RWPE1 (cell line): ENCODE results near the gene RAD9A.
A peak's percentile ranks its signal among the peaks of the same experiment; 100 is the strongest.

Experiments used
- CTCF ChIA-PET: fragments of 350-600 bp; sonication (Branson Sonifier 250); formaldehyde crosslinking; extraction: SDS; loops from one replicate; lab custom pipeline; 2021; lab: Yijun Ruan, JAX
- POLR2A ChIA-PET: fragments of 400-600 bp; formaldehyde crosslinking; extraction: SDS; loops from one replicate; lab custom pipeline; 2020; ENCODE audit warnings: antibody characterized with exemption; ENCODE audit not compliant: low non-redundant PET; lab: Yijun Ruan, JAX
- DNase-seq: peaks from one replicate; pipeline ENCODE4 v3.0.0; 2012; ENCODE audit warnings: low spot score
- H3K27ac ChIP-seq: fragments of 450-650 bp; 2 replicates; pipeline ENCODE4 v1.5.1; 2017
- CTCF ChIP-seq: fragments of 450-650 bp; conservative IDR thresholded peaks from 2 replicates; pipeline ENCODE4 v1.5.1; 2017; ENCODE audit warnings: low read depth, mild to moderate bottlenecking

The RAD9A gene

DNA sequence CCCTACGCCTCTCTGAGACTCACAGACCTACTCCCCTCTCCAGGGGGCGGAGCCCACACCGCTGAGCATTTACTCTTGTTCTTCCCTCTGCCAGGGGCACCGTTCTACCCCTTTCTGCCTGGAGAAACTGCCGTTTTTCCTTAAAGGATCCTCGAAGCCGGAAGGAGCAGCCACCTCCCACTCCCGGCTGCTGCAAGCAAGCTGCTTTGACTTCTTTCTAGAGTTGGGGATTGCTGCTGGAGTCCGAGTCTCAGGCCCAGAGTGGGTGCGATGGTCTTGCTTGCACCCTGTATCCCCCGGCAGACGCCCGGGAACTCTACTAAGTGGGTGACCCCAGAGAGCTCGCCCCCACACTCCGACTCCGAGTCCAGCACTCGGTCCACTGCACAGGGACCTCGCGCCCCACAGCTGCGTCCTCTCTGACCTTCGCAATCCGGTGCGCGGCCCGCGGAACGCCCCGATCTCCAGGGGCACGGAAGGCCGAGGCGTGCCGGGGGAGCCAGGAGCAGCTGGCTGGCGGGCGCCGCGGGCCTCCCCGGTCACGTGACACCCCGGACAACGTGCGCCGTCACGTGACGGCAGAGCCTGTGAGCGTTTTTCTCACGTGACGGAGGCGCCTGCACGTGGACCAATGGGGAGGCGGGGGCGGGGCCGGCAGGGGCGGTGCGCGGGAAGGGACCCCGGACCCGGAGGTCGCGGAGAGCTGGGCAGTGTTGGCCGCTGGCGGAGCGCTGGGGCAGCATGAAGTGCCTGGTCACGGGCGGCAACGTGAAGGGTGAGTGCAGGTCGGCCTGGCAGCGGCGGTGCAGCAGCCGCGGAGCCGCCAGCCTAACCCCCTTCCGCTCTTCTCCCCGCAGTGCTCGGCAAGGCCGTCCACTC lies at the start of gene RAD9A:
Gene RAD9A (plus strand): TSS at position 683 of the 879 bp plus-strand sequence. CDS start 59 bp downstream, at position 742.
- H3K27ac ChIP-seq: peak within 1 kb of the TSS; percentile 94
- POLR2A ChIA-PET: interaction anchor here (0.6 to 1.8 kb wide), 5 partner anchors 10 to 187 kb away, joined by 3 to 14 read pairs (median 4); partner anchors contain the start of gene PPP1CA
- TF ChIP-seq CTCF: no peak
- CTCF ChIA-PET: interaction anchor here (0.9 to 2.5 kb wide), 3 partner anchors 9 to 11 kb away, joined by 3 to 15 read pairs (median 9); partner anchors contain the start of gene PPP1CA
- peak; percentile 97 for DNase-seq

DNA sequence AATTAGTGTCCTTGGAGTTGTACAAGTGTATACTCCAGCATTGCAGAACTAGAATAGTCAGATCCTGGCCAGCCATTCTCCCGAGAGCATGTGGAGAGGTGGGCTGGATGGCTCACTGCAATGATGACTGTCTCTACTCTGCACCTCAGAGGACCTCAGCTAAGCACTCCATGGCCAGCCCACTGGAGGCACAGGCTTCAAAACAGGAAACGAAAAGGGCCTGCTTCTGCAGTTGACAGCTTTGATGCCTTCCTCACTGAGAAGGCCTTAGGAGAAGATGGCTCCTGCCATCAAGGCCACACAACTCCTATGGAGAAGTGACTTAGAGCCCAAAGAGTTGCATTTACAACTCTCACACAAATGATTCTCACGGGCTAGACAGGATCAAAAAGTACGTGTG lies 47.5 kb upstream of the RAD9A start:
- H3K27ac ChIP-seq: peak overlapping the region; percentile 85
- CTCF ChIA-PET: interaction anchor here (0.6 kb wide), 2 partner anchors 72 to 121 kb away, joined by 3 to 4 read pairs; no protein-coding TSS in a partner anchor
- DNase-seq: no peak
- POLR2A ChIA-PET: interaction anchor here (0.6 kb wide), 2 partner anchors 39 to 105 kb away, joined by 4 to 5 read pairs; no protein-coding TSS in a partner anchor
- no peak for TF ChIP-seq CTCF

DNA sequence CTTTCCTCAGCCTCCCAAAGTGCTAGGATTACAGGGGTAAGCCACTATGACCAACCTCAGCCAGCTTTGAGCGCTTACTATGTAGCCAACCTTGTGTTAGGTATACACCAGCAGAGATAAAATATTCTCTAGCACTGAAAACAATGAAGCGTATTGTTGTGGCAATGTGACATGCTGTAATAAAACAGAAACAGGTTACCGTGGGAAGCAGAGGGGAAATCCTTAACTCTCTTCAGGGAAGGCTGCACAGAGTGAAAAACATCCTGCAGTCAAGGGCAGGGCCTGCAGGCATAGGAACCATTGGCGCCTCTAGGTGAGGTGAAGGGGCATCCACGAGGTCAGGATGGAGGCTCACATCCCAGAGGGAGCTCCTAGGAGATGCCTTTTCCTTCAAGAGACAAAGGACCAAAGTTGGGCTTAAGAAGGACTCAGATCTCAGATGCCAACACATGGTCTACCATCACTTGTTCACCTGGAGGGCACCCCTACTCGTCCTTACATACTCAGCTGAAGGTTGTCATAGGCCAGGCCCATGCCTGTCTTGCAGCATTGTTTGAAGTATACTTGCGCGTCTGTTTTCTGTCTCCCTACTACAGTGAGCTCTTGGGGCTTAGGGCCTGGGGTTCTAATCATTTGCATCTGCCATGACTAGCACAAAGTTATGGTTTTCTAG lies 46.4 kb upstream of the RAD9A start:
- ChIA-PET POLR2A (no interaction called here), CTCF (interaction anchor here (0.6 to 2.7 kb wide), 11 partner anchors 19 to 426 kb away, joined by 3 to 22 read pairs (median 3); no protein-coding TSS in a partner anchor)
- peak overlapping the region; percentile 85 for H3K27ac ChIP-seq
- no peak for TF ChIP-seq CTCF
- no peak for DNase-seq

GRCh38 chr11:67345920-67346819 lies 45.6 kb upstream of the RAD9A start:
- peak overlapping the region; percentile 85 for H3K27ac ChIP-seq
- ChIA-PET POLR2A (no interaction called here), CTCF (interaction anchor here (0.6 to 2.7 kb wide), 12 partner anchors 20 to 287 kb away, joined by 3 to 22 read pairs (median 3); no protein-coding TSS in a partner anchor)
- peak; percentile 81 for DNase-seq
- peak; percentile 87 for TF ChIP-seq CTCF

GRCh38 chr11:67347964-67348749 lies 43.6 kb upstream of the RAD9A start:
- DNase-seq: no peak
- ChIA-PET POLR2A (no interaction called here), CTCF (interaction anchor here (1.3 to 5.9 kb wide), 3 partner anchors 32 to 34 kb away, joined by 4 to 113 read pairs (median 22); no protein-coding TSS in a partner anchor)
- H3K27ac ChIP-seq: peak overlapping the region; percentile 74
- TF ChIP-seq CTCF: no peak
